Astrocyte of the cerebellum (primary cell): ENCODE results near the gene OSBP.

Experiments
- DNase-seq: peaks from one replicate; pipeline ENCODE4 v3.0.0-alpha.2; 2011; ENCODE audit warnings: low read depth
- H3K4me3 ChIP-seq: 2 replicates; pipeline ENCODE4 v1.5.1; 2011; ENCODE audit warnings: mild to moderate bottlenecking, low read depth, low read length, moderate library complexity
- in situ Hi-C: cut with HindIII; loops from 2 replicates; pipeline ENCODE4 v1.10.0; 2017; ENCODE audit warnings: low sequenced_read_pairs
- TF ChIP-seq, protein P1 (sequence below): IDR thresholded peaks from 2 replicates; pipeline ENCODE4 v1.5.1; 2012; ENCODE audit warnings: low read length, low read depth, moderate library complexity, mild to moderate bottlenecking; ENCODE audit errors: missing control alignments

OSBP gene

GRCh38 chr11:59559886-59560285 is 55.7 kb downstream of the OSBP start:
- peak overlapping the region; percentile 96 for H3K4me3 ChIP-seq
- TF ChIP-seq, protein P1, sequence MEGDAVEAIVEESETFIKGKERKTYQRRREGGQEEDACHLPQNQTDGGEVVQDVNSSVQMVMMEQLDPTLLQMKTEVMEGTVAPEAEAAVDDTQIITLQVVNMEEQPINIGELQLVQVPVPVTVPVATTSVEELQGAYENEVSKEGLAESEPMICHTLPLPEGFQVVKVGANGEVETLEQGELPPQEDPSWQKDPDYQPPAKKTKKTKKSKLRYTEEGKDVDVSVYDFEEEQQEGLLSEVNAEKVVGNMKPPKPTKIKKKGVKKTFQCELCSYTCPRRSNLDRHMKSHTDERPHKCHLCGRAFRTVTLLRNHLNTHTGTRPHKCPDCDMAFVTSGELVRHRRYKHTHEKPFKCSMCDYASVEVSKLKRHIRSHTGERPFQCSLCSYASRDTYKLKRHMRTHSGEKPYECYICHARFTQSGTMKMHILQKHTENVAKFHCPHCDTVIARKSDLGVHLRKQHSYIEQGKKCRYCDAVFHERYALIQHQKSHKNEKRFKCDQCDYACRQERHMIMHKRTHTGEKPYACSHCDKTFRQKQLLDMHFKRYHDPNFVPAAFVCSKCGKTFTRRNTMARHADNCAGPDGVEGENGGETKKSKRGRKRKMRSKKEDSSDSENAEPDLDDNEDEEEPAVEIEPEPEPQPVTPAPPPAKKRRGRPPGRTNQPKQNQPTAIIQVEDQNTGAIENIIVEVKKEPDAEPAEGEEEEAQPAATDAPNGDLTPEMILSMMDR = no peak
- no peak for DNase-seq
- in situ Hi-C loops = no loop called here

- in situ Hi-C loops = no loop called here
- DNase-seq = no peak
- no peak overlapping the region for H3K4me3 ChIP-seq
- TF ChIP-seq, protein P1 = no peak
Observed at GRCh38 chr11:59558270-59558643, 57.3 kb downstream of the OSBP start.

DNA sequence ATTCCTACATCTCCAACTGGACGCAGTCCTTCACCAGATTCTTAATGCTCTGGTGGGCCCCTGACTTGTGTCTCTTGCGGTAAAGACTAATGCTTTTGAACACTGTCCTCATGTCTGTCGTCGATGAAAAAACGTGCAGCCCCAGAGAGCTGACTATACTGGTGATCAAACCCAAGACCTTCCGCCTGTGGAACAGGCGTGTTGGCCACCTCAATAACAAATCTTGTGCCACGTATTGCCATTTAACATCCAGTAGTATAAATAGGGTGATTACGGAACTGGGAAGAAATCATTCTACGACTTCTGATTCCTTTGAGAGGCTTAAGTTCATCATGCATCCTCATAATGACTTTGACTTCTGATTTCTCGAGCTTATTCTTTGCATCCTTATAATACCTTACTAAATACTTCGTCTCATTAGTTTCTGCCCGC is 58.6 kb downstream of the OSBP start:
- H3K4me3 ChIP-seq = peak overlapping the region; percentile 49
- TF ChIP-seq, protein P1 = no peak
- no peak for DNase-seq
- in situ Hi-C loops = no loop called here

- TF ChIP-seq, protein P1 = no peak
- peak overlapping the region; percentile 49 for H3K4me3 ChIP-seq
- DNase-seq = no peak
- in situ Hi-C loops = no loop called here
Observed at GRCh38 chr11:59556115-59556916, 59.3 kb downstream of the OSBP start.

DNA sequence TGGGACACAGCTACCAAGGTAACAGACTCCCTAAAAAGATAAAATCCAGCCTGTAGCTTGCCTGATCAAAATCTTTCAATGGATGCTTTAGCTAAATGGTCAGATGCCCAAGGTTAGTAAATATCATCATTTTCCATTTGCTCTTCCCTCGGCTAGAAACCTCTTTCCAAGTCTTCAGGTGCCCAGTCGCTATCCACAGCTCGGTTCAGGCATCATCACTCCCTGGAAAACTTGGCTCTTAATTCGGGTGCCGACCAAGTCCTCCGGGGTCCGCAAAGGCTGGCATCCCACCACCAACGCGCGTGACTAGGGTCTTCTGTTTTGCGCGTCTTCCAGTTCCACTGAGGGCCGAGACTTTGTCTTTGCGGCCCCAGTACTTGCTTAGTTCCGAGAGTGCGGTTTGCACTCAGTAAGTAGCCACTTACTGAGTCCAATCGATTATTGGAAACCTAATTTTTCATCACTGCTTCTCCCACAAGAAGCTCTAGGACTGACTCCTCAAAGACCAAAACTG is 59.9 kb downstream of the OSBP start:
- H3K4me3 ChIP-seq = peak overlapping the region; percentile 49
- in situ Hi-C loops = no loop called here
- TF ChIP-seq, protein P1 = no peak
- no peak for DNase-seq

DNA sequence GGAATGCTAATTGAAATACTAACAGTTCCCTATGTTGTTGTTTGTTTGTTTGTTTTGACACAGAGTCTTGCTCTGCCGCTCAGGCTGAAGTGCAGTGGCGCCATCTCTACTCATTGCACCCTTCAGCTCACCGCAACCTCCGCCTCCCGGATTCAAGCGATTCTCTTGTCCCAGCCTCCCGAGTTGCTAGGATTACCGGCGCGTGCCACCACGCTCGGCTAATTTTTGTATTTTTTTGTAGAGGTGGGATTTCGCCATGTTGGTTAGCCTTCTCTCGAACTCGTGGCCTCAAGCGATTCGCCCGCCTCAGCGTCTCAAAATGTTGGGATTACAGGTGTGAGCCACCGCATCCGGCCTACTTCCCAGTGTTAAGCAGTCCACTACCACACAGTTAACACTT is 62.3 kb downstream of the OSBP start:
- no peak for DNase-seq
- in situ Hi-C loops = loop anchor here (5.0 kb wide), 1 partner anchor 114 kb away; the partner anchor contains the start of gene PATL1
- H3K4me3 ChIP-seq = no peak overlapping the region
- TF ChIP-seq, protein P1 = no peak
